ENCODE measurements around the gene DHRS12. TPM values are rescaled to one million over a fixed set of nuclear protein-coding genes. Genes with fewer than 3 reads are reported as not detected.
A peak's percentile ranks its signal among the peaks of the same experiment; 100 is the strongest.

Gene DHRS12
- total RNA-seq, 1 donor from 2014 or later, result 17.3 TPM

GRCh38 chr13:51818276-51818675 is 14.3 kb upstream of the DHRS12 start:
- Mint-ChIP-seq H3K27ac (no peak overlapping the region), H3K9me3 (no peaks in the 10 kb centered on the region), H3K4me1 (peaks cover 10% of the 10 kb centered on the region), H3K27me3 (ENCODE audit: low read depth) (peaks cover 31% of the 10 kb centered on the region), H3K4me3 (no peak overlapping the region), H3K36me3 (no peaks in the 10 kb centered on the region)
- no peak for TF ChIP-seq CTCF (IDR thresholded peaks at IDR 0.05; ENCODE audit: unreplicated experiment)
- DNase-seq (ENCODE audit: low spot score in 2 of 2, unreplicated experiment in 2 of 2), result no peak

GRCh38 chr13:51817717-51818116 is 13.8 kb upstream of the DHRS12 start:
- no peaks in the 10 kb centered on the region for H3K9me3 Mint-ChIP-seq
- no peak for DNase-seq (ENCODE audit: low spot score in 2 of 2, unreplicated experiment in 2 of 2)
- no peaks in the 10 kb centered on the region for H3K36me3 Mint-ChIP-seq
- no peak overlapping the region for H3K4me3 Mint-ChIP-seq
- no peak for TF ChIP-seq CTCF (IDR thresholded peaks at IDR 0.05; ENCODE audit: unreplicated experiment)
- peaks cover 10% of the 10 kb centered on the region for H3K4me1 Mint-ChIP-seq
- H3K27ac Mint-ChIP-seq, result no peak overlapping the region
- H3K27me3 Mint-ChIP-seq (ENCODE audit: low read depth), result peaks cover 31% of the 10 kb centered on the region

GRCh38 chr13:51816604-51817249 is 12.8 kb upstream of the DHRS12 start:
- peaks cover 29% of the 10 kb centered on the region for H3K27me3 Mint-ChIP-seq (ENCODE audit: low read depth)
- no peak overlapping the region for H3K27ac Mint-ChIP-seq
- H3K4me3 Mint-ChIP-seq, result no peak overlapping the region
- no peaks in the 10 kb centered on the region for H3K9me3 Mint-ChIP-seq
- no peaks in the 10 kb centered on the region for H3K36me3 Mint-ChIP-seq
- DNase-seq (ENCODE audit: low spot score in 2 of 2, unreplicated experiment in 2 of 2), result no peak
- TF ChIP-seq CTCF (IDR thresholded peaks at IDR 0.05; ENCODE audit: unreplicated experiment), result no peak
- H3K4me1 Mint-ChIP-seq, result peaks cover 10% of the 10 kb centered on the region

- no peak overlapping the region for H3K27ac Mint-ChIP-seq
- peaks cover 10% of the 10 kb centered on the region for H3K4me1 Mint-ChIP-seq
- no peak overlapping the region for H3K4me3 Mint-ChIP-seq
- H3K9me3 Mint-ChIP-seq, result no peaks in the 10 kb centered on the region
- no peak for DNase-seq (ENCODE audit: low spot score in 2 of 2, unreplicated experiment in 2 of 2)
- H3K36me3 Mint-ChIP-seq, result no peaks in the 10 kb centered on the region
- no peak for TF ChIP-seq CTCF (IDR thresholded peaks at IDR 0.05; ENCODE audit: unreplicated experiment)
- peaks cover 26% of the 10 kb centered on the region for H3K27me3 Mint-ChIP-seq (ENCODE audit: low read depth)
These were observed 11.9 kb upstream of the DHRS12 start for GRCh38 chr13:51815848-51816247.

GRCh38 chr13:51814825-51815650 is 11.1 kb upstream of the DHRS12 start:
- peak; percentile 34 to 74 for DNase-seq (ENCODE audit: low spot score in 2 of 2, unreplicated experiment in 2 of 2)
- Mint-ChIP-seq H3K36me3 (no peaks in the 10 kb centered on the region), H3K27ac (no peak overlapping the region), H3K27me3 (ENCODE audit: low read depth) (peaks cover 24% of the 10 kb centered on the region), H3K4me1 (peaks cover 10% of the 10 kb centered on the region), H3K9me3 (no peaks in the 10 kb centered on the region), H3K4me3 (peak overlapping the region; percentile 24)
- peak; percentile 63 for TF ChIP-seq CTCF (IDR thresholded peaks at IDR 0.05; ENCODE audit: unreplicated experiment)

Measured in mesothelial cell of epicardium (in vitro differentiated cells).